Non-pigmented ciliary epithelial cell (primary cell): ENCODE data around the gene TEAD2.
A peak's percentile ranks its signal among the peaks of the same experiment; 100 is the strongest.

Experiments used
- DNase-seq: peaks from one replicate; pipeline ENCODE4 v3.0.0-alpha.2; 2010; ENCODE audit warnings: low read depth

TEAD2 gene

GRCh38 chr19:49348305-49349189, 13.7 kb downstream of the TEAD2 start:
- no peak for DNase-seq

GRCh38 chr19:49347835-49348234, 14.4 kb downstream of the TEAD2 start:
- DNase-seq, result no peak

GRCh38 chr19:49347191-49347590, 15.0 kb downstream of the TEAD2 start:
- no peak for DNase-seq

- no peak for DNase-seq
These were observed 17.5 kb downstream of the TEAD2 start for GRCh38 chr19:49344505-49345423.

GRCh38 chr19:49343123-49343522, 19.1 kb downstream of the TEAD2 start:
- no peak for DNase-seq

GRCh38 chr19:49342291-49342721, 19.9 kb downstream of the TEAD2 start:
- no peak for DNase-seq

GRCh38 chr19:49340865-49341718, 21.1 kb downstream of the TEAD2 start:
- no peak for DNase-seq

GRCh38 chr19:49340069-49340864, 21.9 kb downstream of the TEAD2 start:
- no peak for DNase-seq

GRCh38 chr19:49339301-49340068, 22.7 kb downstream of the TEAD2 start:
- DNase-seq, result peak; percentile 63

- no peak for DNase-seq
These were observed 23.4 kb downstream of the TEAD2 start for GRCh38 chr19:49338691-49339300.

- no peak for DNase-seq
These were observed 24.1 kb downstream of the TEAD2 start for GRCh38 chr19:49338023-49338677.

GRCh38 chr19:49337267-49338022, 24.8 kb downstream of the TEAD2 start:
- DNase-seq, result no peak

- no peak for DNase-seq
These were observed 25.5 kb downstream of the TEAD2 start for GRCh38 chr19:49336482-49337266.

GRCh38 chr19:49335784-49336481, 26.3 kb downstream of the TEAD2 start:
- no peak for DNase-seq

- DNase-seq, result no peak
These were observed 27.0 kb downstream of the TEAD2 start, which contains the start of gene CD37 for GRCh38 chr19:49335071-49335783. Gene CD37 (plus strand): TSS chr19:49335406. CDS start chr19:49335541, 135 bp downstream.

- no peak for DNase-seq
These were observed 28.4 kb downstream of the TEAD2 start for GRCh38 chr19:49333811-49334288.
